ENCODE data around the gene ADCY9. TPM values are rescaled to one million over a fixed set of nuclear protein-coding genes. Genes with fewer than 3 reads are reported as not detected.
A peak's percentile ranks its signal among the peaks of the same experiment; 100 is the strongest.

The ADCY9 gene
- total RNA-seq, 1 experiment from 2014 or later = 4.7 TPM

DNA sequence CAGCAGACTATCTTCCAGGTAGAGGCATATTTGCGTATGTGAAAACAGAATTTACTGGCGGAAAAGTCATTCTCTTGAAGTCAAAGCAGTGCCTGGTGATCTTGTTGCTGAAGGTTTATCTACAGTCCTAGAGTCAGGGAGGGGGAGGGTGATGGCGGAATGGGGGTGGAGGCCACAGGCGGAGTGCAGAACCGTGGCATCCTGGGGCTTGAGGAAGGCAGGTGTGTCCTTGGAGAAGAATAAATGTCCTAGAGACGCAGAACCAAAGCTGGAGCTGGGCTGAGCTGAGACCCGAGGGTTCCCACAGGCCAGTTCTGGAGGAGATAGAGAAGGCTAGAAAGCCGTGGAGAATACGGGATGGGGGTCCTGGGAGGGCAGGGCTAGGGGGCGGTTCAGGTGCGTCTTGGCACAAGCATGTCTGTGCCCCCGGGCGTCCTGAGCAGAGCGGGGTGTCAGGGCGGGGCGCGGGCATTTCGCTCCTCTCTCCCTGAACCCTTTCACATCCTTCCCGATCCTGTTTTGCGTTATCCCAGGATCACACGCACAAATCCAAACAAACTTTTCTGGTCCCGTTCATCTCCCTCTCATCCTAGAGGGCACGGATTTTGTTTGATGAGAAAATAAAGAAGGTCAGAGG, 158.8 kb downstream of the ADCY9 start:
- Mint-ChIP-seq H3K27ac (peak overlapping the region in 2 of 3 experiments; percentile 13 to 81; a peak in 2 of 7 replicates), H3K4me3 (no peak overlapping the region), H3K36me3 (ENCODE audit: insufficient read depth in 1 of 3, low read depth in 3 of 3) (no peaks in the 10 kb centered on the region), H3K4me1 (peaks cover 12 to 28% of the 10 kb centered on the region in 2 experiments), H3K27me3 (ENCODE audit: low read depth) (no peaks in the 10 kb centered on the region; the same call in 1 of the 2 replicates), H3K9me3 (no peaks in the 10 kb centered on the region)
- H3K4me2 ChIP-seq (ENCODE audit: insufficient read depth, insufficient read length, low read length) = no peak overlapping the region
- no CpG with 5 or more reads among the region's 23 CpGs for WGBS (ENCODE audit: extremely low coverage, insufficient read length, low lambda C conversion rate)
- TF ChIP-seq, protein P1, sequence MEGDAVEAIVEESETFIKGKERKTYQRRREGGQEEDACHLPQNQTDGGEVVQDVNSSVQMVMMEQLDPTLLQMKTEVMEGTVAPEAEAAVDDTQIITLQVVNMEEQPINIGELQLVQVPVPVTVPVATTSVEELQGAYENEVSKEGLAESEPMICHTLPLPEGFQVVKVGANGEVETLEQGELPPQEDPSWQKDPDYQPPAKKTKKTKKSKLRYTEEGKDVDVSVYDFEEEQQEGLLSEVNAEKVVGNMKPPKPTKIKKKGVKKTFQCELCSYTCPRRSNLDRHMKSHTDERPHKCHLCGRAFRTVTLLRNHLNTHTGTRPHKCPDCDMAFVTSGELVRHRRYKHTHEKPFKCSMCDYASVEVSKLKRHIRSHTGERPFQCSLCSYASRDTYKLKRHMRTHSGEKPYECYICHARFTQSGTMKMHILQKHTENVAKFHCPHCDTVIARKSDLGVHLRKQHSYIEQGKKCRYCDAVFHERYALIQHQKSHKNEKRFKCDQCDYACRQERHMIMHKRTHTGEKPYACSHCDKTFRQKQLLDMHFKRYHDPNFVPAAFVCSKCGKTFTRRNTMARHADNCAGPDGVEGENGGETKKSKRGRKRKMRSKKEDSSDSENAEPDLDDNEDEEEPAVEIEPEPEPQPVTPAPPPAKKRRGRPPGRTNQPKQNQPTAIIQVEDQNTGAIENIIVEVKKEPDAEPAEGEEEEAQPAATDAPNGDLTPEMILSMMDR (conservative IDR thresholded peaks at IDR 0.05) = no peak
- no peaks in the 10 kb centered on the region for H3K79me1 ChIP-seq (ENCODE audit: insufficient read depth, low read depth, low read length, poor library complexity, severe bottlenecking)
- no peak overlapping the region for H3K14ac ChIP-seq (ENCODE audit: insufficient read depth, low read length)
- no peak overlapping the region for H4K5ac ChIP-seq (ENCODE audit: insufficient read length, low read depth, low read length)
- H2BK20ac ChIP-seq (ENCODE audit: low read depth, low read length, poor library complexity, severe bottlenecking) = no peak overlapping the region
- H3K4ac ChIP-seq (ENCODE audit: low read depth, low read length) = no peak overlapping the region
- no peaks in the 10 kb centered on the region for H3K79me2 ChIP-seq (ENCODE audit: insufficient read depth, low read length)
- H2AFZ ChIP-seq (ENCODE audit: low read length) = no peak overlapping the region
- no peaks in the 10 kb centered on the region for H4K20me1 ChIP-seq (ENCODE audit: control insufficient read depth, insufficient read depth, insufficient read length)
- no peak overlapping the region for H3K27ac ChIP-seq (ENCODE audit: insufficient read length, low read depth, low read length)
- no peak overlapping the region for H2BK120ac ChIP-seq (ENCODE audit: low read depth, low read length, poor library complexity, severe bottlenecking)
- no peak overlapping the region for H3T11ph ChIP-seq (ENCODE audit: low read length)
- H3K9ac ChIP-seq (ENCODE audit: extremely low read depth, insufficient read length, low read length) = no peak overlapping the region
- no peak overlapping the region for H3K56ac ChIP-seq (ENCODE audit: insufficient read length, low read depth, low read length)
- H3K9me3 ChIP-seq (ENCODE audit: control insufficient read depth, low read depth, low read length) = no peaks in the 10 kb centered on the region
- no peak overlapping the region for H2BK12ac ChIP-seq (ENCODE audit: insufficient read length, low read depth, low read length)
- H3K27me3 ChIP-seq (ENCODE audit: insufficient read depth, low read length) = no peaks in the 10 kb centered on the region
- H3K23me2 ChIP-seq (ENCODE audit: insufficient read length, low read depth, low read length, poor library complexity, severe bottlenecking) = no peaks in the 10 kb centered on the region
- no peak for DNase-seq
- H4K8ac ChIP-seq (replicated peaks; ENCODE audit: insufficient read length, low read depth, low read length) = no peak overlapping the region
- H2AK5ac ChIP-seq (ENCODE audit: insufficient read length, low read length) = no peak overlapping the region
- H4K91ac ChIP-seq (ENCODE audit: insufficient read length, low read depth, low read length) = no peak overlapping the region
- no peak overlapping the region for H3K23ac ChIP-seq (ENCODE audit: insufficient read length, low read depth, low read length)
- no peak overlapping the region for H2BK15ac ChIP-seq (ENCODE audit: low read depth, low read length)
- no peak overlapping the region for H2BK5ac ChIP-seq (ENCODE audit: insufficient read length, low read length)
- no peak overlapping the region for H3K18ac ChIP-seq (ENCODE audit: insufficient read length, low read depth, low read length)
- no peaks in the 10 kb centered on the region for H3K4me1 ChIP-seq (ENCODE audit: insufficient read depth, low read length)

Data from H9 (cell line).